ENCODE results near the gene TMEFF2. TPM values are rescaled to one million over a fixed set of nuclear protein-coding genes. Genes with fewer than 3 reads are reported as not detected.
"Not testable (repeated sequence)": the region's sequence is repeated elsewhere in the genome, so short reads cannot be mapped to it uniquely, and the experiment has no call there.

The TMEFF2 gene
- total and polyA plus RNA-seq, 8 donors, result 0.05 to 0.75 TPM; not detected in 6

DNA sequence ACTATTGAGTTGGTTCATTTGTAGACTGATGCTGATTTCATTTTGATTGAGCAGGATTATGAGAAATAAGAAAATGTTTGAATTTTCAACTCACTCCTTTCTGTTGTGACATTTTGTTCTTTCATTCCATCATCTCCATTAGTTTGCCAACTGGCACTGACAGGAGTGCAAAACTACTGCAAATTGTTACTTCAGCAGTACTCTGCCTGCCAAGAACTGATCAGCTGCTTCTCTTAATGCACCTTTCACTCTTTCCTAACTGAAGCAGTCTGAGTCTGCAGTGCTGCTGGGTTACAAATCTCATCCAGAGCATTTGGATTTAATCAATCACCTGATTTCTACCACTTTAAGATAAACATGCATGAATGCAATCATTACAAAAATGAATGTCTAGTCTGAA is 70.9 kb downstream of the TMEFF2 start:
- Histone ChIP-seq H3K27me3 (no peaks in the 10 kb centered on the region), H3K4me1 (no peaks in the 10 kb centered on the region), H3K27ac (no peak overlapping the region), H3K4me3 (no peak overlapping the region), H3K36me3 (no peaks in the 10 kb centered on the region), H3K9me3 (no peaks in the 10 kb centered on the region)
- TF ChIP-seq, protein P1, sequence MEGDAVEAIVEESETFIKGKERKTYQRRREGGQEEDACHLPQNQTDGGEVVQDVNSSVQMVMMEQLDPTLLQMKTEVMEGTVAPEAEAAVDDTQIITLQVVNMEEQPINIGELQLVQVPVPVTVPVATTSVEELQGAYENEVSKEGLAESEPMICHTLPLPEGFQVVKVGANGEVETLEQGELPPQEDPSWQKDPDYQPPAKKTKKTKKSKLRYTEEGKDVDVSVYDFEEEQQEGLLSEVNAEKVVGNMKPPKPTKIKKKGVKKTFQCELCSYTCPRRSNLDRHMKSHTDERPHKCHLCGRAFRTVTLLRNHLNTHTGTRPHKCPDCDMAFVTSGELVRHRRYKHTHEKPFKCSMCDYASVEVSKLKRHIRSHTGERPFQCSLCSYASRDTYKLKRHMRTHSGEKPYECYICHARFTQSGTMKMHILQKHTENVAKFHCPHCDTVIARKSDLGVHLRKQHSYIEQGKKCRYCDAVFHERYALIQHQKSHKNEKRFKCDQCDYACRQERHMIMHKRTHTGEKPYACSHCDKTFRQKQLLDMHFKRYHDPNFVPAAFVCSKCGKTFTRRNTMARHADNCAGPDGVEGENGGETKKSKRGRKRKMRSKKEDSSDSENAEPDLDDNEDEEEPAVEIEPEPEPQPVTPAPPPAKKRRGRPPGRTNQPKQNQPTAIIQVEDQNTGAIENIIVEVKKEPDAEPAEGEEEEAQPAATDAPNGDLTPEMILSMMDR (IDR thresholded peaks at IDR 0.05), result no peak
- ATAC-seq (no peak), DNase-seq (no peak), FAIRE-seq (no peak)
- intact Hi-C loops (cut with DNase I), result no loop called here

GRCh38 chr2:192122946-192123345 is 71.8 kb downstream of the TMEFF2 start:
- FAIRE-seq (no peak), DNase-seq (no peak), ATAC-seq (no peak)
- Histone ChIP-seq H3K4me3 (no peak overlapping the region), H3K4me1 (no peaks in the 10 kb centered on the region), H3K27me3 (no peaks in the 10 kb centered on the region), H3K9me3 (no peaks in the 10 kb centered on the region), H3K36me3 (no peaks in the 10 kb centered on the region), H3K27ac (no peak overlapping the region)
- TF ChIP-seq, protein P1 (IDR thresholded peaks at IDR 0.05), result no peak
- intact Hi-C loops (cut with DNase I), result no loop called here

DNA sequence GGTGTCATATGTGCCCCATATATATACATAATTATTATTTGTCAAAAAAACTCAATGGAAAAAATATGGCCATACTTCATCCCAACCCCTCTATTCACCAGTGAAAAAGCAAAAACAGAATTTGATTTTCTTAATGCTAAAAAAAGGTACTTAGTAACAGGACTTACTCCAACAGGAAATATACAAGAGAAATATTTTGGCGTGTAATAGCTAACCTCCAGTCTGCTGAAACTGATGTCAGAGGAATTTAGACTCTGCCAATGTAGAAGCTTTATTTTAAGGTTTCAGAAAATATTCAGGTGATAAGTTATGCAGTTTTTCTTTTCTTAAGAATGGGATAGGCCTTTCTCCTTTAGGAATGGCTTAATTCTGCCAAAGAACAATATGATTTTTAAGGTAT is 72.6 kb downstream of the TMEFF2 start:
- Histone ChIP-seq H3K27ac (no peak overlapping the region), H3K9me3 (no peaks in the 10 kb centered on the region), H3K4me3 (no peak overlapping the region), H3K36me3 (no peaks in the 10 kb centered on the region), H3K27me3 (no peaks in the 10 kb centered on the region), H3K4me1 (no peaks in the 10 kb centered on the region)
- intact Hi-C loops (cut with DNase I), result no loop called here
- TF ChIP-seq, protein P1 (IDR thresholded peaks at IDR 0.05), result no peak
- DNase-seq, result no peak
- no peak for FAIRE-seq
- 52 to 66% methylated on average over 1 of the region's 1 CpG for WGBS, 2 donors
- ATAC-seq, result no peak

- TF ChIP-seq, protein P1 (IDR thresholded peaks at IDR 0.05), result no peak
- DNase-seq (no peak), FAIRE-seq (no peak), ATAC-seq (no peak)
- Histone ChIP-seq H3K27ac (no peak overlapping the region), H3K4me1 (no peaks in the 10 kb centered on the region), H3K36me3 (no peaks in the 10 kb centered on the region), H3K4me3 (no peak overlapping the region), H3K27me3 (no peaks in the 10 kb centered on the region), H3K9me3 (no peaks in the 10 kb centered on the region)
- intact Hi-C loops (cut with DNase I), result no loop called here
- WGBS, 2 donors, result 67 to 69% methylated on average over 1 of the region's 1 CpG
These were observed 75.2 kb downstream of the TMEFF2 start for GRCh38 chr2:192119536-192119935.

- Histone ChIP-seq H3K9me3 (no peaks in the 10 kb centered on the region), H3K4me1 (no peaks in the 10 kb centered on the region), H3K36me3 (no peaks in the 10 kb centered on the region), H3K27me3 (no peaks in the 10 kb centered on the region), H3K27ac (no peak overlapping the region), H3K4me3 (no peak overlapping the region)
- FAIRE-seq, result no peak
- intact Hi-C loops (cut with DNase I), result no loop called here
- 38 to 44% methylated on average over 2 of the region's 2 CpGs for WGBS, 2 donors
- TF ChIP-seq, protein P1 (IDR thresholded peaks at IDR 0.05), result no peak
- ATAC-seq, result no peak
- DNase-seq, result no peak
These were observed 77.0 kb downstream of the TMEFF2 start for GRCh38 chr2:192117705-192118104.

DNA sequence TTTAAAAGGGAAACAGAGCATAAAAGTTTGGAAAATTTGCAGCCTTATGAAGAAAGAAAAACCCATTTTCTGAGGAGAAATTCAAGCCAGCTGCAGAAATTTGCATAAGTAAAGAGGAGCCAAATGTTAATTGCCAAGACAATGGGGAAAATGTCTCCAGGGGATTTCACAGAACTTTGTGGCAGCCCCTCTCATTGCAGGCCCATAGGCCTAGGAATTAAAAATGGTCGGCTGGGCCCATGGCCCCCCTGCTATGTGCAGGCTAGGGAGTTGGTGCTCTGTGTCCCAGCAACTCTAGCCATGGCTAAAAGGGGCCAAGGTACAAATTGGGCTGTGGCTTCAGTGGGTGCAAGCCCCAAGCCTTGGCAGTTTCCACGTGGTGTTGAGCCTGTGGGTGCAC is 83.2 kb downstream of the TMEFF2 start:
- H3K4me3 ChIP-seq; H3K27me3 ChIP-seq; ATAC-seq; FAIRE-seq; H3K4me1 ChIP-seq; H3K27ac ChIP-seq; H3K9me3 ChIP-seq; DNase-seq; H3K36me3 ChIP-seq; intact Hi-C loops (cut with DNase I): not testable (repeated sequence)
- WGBS, 2 donors, result 34 to 42% methylated on average over 2 of the region's 2 CpGs

Measured in pancreas (tissue), 10 donors.